GM12878 (cell line): ENCODE data around the gene MAPKAPK3. TPM values are rescaled to one million over a fixed set of nuclear protein-coding genes. Genes with fewer than 3 reads are reported as not detected.

Source experiments
- ATAC-seq: fragments of 200-7000 bp; cut with Tn5 transposase; 3 replicates; pipeline ENCODE4 v1.9.1; 2020; ENCODE audit warnings: mild to moderate bottlenecking, moderate library complexity
- BruUV-seq: library from RNA; stranded (reverse); fragments of 400-500 nt; replicated peaks from 2 replicates; lab custom pipeline; 2021; lab: Mats Ljungman, UMichigan
- CTCF ChIA-PET: fragments of 300-600 bp; sonication (Branson Sonifier 250); formaldehyde crosslinking; extraction: SDS; loops from one replicate; lab custom pipeline; 2021; ENCODE audit warnings: inconsistent platforms; lab: Yijun Ruan, JAX
- POLR2A ChIA-PET: fragments of 350-600 bp; formaldehyde crosslinking; extraction: SDS; loops from one replicate; lab custom pipeline; 2021; ENCODE audit warnings: inconsistent platforms; lab: Charles Lee
- RAD21 ChIA-PET: fragments of 300-600 bp; sonication (Branson Sonifier 250); formaldehyde crosslinking; loops from one replicate; lab custom pipeline; 2023; ENCODE audit warnings: antibody characterized with exemption; ENCODE audit not compliant: unreplicated experiment; lab: Charles Lee
- SMC1A ChIA-PET: fragments of 300-600 bp; sonication (Branson Sonifier 250); formaldehyde crosslinking; loops from one replicate; lab custom pipeline; 2023; ENCODE audit not compliant: unreplicated experiment, uncharacterized antibody; lab: Charles Lee
- DNase-seq: peaks from one replicate; pipeline ENCODE4 v3.0.0-alpha.2; 2011; ENCODE audit warnings: low read depth, low spot score
- FAIRE-seq: peaks from 3 replicates; lab custom pipeline; 2011; peaks lifted over from hg19 to GRCh38; lab: Jason Lieb, UNC
- H2AFZ ChIP-seq: 2 replicates; pipeline ENCODE4 v1.6.0; 2011; ENCODE audit warnings: low read depth, low read length, control low read depth; ENCODE audit not compliant: control insufficient read depth
- H3K27ac ChIP-seq: 2 replicates; pipeline ENCODE4 v1.5.1; 2011; ENCODE audit warnings: control low read depth; ENCODE audit not compliant: control insufficient read depth, insufficient read depth
- H3K27me3 ChIP-seq, 2 experiments: replicated peaks in 1 of 2; 2 replicates each; pipeline versions ENCODE4 v1.6.0 to v1.6.1; 2011; ENCODE audit warnings: low read length in 1 of 2; ENCODE audit not compliant: control insufficient read depth in 2 of 2, insufficient read depth in 2 of 2
- H3K36me3 ChIP-seq, 2 experiments: 2 replicates each; pipeline ENCODE4 v1.5.1; 2011; ENCODE audit warnings: low read length in 1 of 2; ENCODE audit not compliant: control insufficient read depth in 2 of 2, insufficient read depth in 2 of 2
- H3K4me1 ChIP-seq: 2 replicates; pipeline ENCODE4 v1.6.1; 2011; ENCODE audit warnings: mild to moderate bottlenecking, low read length, moderate library complexity, mixed read lengths; ENCODE audit not compliant: control insufficient read depth, insufficient read depth
- H3K4me2 ChIP-seq: 2 replicates; pipeline ENCODE4 v1.6.0; 2011; ENCODE audit warnings: control low read depth; ENCODE audit not compliant: control insufficient read depth, insufficient read depth
- H3K4me3 ChIP-seq: fragments of 200-600 bp; sonication (generic); 2 replicates; pipeline ENCODE4 v1.5.1; 2016
- H3K79me2 ChIP-seq: 2 replicates; pipeline ENCODE4 v1.6.0; 2011; ENCODE audit warnings: low read length; ENCODE audit not compliant: control insufficient read depth, insufficient read depth
- H3K9ac ChIP-seq: 2 replicates; pipeline ENCODE4 v1.8.0; 2011; ENCODE audit warnings: low read length, control low read depth, mixed read lengths; ENCODE audit not compliant: control insufficient read depth, insufficient read depth
- H3K9me3 ChIP-seq: replicated peaks from 3 replicates; pipeline ENCODE4 v1.5.1; 2011; ENCODE audit warnings: mild to moderate bottlenecking, low read length; ENCODE audit not compliant: control insufficient read depth, insufficient read depth
- H4K20me1 ChIP-seq: 2 replicates; pipeline ENCODE4 v1.6.0; 2011; ENCODE audit not compliant: control insufficient read depth, insufficient read depth
- RAD21 ChIP-seq: IDR thresholded peaks from 2 replicates; pipeline ENCODE4 v1.6.1; 2011; ENCODE audit warnings: mild to moderate bottlenecking, low read depth, low read length, moderate library complexity; ENCODE audit not compliant: insufficient read depth
- SP1 ChIP-seq: IDR thresholded peaks from one replicate; pipeline ENCODE4 v1.6.1; 2011; ENCODE audit warnings: low read depth, low read length
- SREBF2 ChIP-seq: IDR thresholded peaks from 2 replicates; pipeline ENCODE4 v1.6.1; 2012; ENCODE audit warnings: mild to moderate bottlenecking, low read length
- WGBS: methylation state at CpG from one replicate; pipeline ENCODE4 v1.1.6; 2016; ENCODE audit warnings: low lambda C conversion rate; ENCODE audit not compliant: insufficient replicate concordance, insufficient coverage; ENCODE audit errors: missing lambda C conversion rate; 5-methylcytosine and 5-hydroxymethylcytosine counted together
- in situ Hi-C: fragments of 300-500 bp; cut with MboI; formaldehyde crosslinking; loops from 9 replicates; pipeline ENCODE4 v1.14.3; 2018; ENCODE audit warnings: mixed read lengths
- intact Hi-C: fragments of 100-400 bp; cut with micrococcal nuclease; formaldehyde crosslinking; loops from one replicate; pipeline ENCODE4 v1.14.2; 2022; ENCODE audit not compliant: unreplicated experiment
- polyA plus RNA-seq, 11 experiments: library from polyadenylated mRNA; depleted of rRNA in 4 of 11; unstranded in 6 of 11; stranded (reverse) in 5 of 11; fragments of >200 nt; fragmentation: Nextera tagmentation in 4 of 11; fragmentation: Illumina TruSeq in 1 of 11; extraction: Ambion mirVana in 4 of 11; extraction: Trizol in 1 of 11; gene quantifications; 1 replicate in 1 of 11; 2 replicates in 10 of 11; pipeline versions ENCODE4 v1.2.1 to v1.2.3, GENCODE V29; 2011 to 2016; ENCODE audit warnings: inconsistent platforms in 2 of 11, missing spikeins in 2 of 11, low read depth in 1 of 11
- total RNA-seq, 4 experiments: library from RNA; depleted of rRNA in 3 of 4; stranded (reverse); fragments of >200 nt in 3 of 4; fragmentation: Illumina TruSeq in 1 of 4; extraction: Trizol in 1 of 4; gene quantifications; 2 replicates each; pipeline versions ENCODE4 v1.2.1 to v1.2.3, GENCODE V29; 2013 to 2021
- TF ChIP-seq, protein P1 (sequence below): IDR thresholded peaks from 2 replicates; pipeline ENCODE4 v1.6.1; 2012; ENCODE audit warnings: improper control_type of control experiment, low read depth, low read length; ENCODE audit not compliant: insufficient replicate concordance

Gene MAPKAPK3
- total and polyA plus RNA-seq, 10 of the 15 experiments (the other 5 are each of a cell fraction or from before 2014, with no cell fraction given): 7.9 to 66.0 (median 39.0) TPM

DNA sequence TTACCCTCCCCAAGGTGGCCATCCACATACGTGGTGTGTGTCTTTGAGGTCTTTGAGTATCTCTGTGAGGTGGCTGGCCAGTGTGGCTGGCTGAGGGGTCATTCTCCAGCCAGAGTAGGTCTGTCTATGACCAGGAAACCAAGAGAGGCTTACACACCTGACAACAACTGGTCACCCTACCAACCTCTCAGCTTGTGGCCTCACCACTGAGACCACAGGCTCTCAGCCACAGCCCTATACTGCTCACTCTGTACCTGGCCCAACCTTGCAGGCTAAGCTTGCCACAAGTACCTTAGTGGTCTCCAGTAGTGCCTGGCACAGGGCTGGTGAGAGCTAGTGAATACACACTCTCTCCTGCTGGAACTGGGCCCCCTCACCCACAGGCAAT, 42.5 kb upstream of the MAPKAPK3 start:
- intact Hi-C loops: no loop called here

More for the DNA sequence above, 42.5 kb upstream of the MAPKAPK3 start:
- Histone ChIP-seq H3K4me1 (peaks cover 7% of the 10 kb centered on the region), H3K79me2 (peaks cover 4% of the 10 kb centered on the region), H3K4me3 (no peak overlapping the region), H4K20me1 (no peaks in the 10 kb centered on the region), H3K9me3 (no peaks in the 10 kb centered on the region), H2AFZ (no peak overlapping the region), H3K9ac (no peak overlapping the region), H3K27ac (no peak overlapping the region), H3K27me3 (no peaks in the 10 kb centered on the region), H3K4me2 (no peak overlapping the region), H3K36me3 (no peaks in the 10 kb centered on the region; a peak in 2 of 4 replicates)
- DNase-seq (no peak), ATAC-seq (peak; percentile 8; the same call in 2 of the 3 replicates), FAIRE-seq (no peak)
- RAD21 ChIA-PET: interaction anchor here (2.0 to 7.1 kb wide), 2 partner anchors 11 to 40 kb away, joined by 6 to 244 read pairs; partner anchors contain the start of genes CISH and MAPKAPK3
- POLR2A ChIA-PET: no interaction called here
- in situ Hi-C loops: no loop called here
- CTCF ChIA-PET: interaction anchor here (9.9 to 11.6 kb wide), 2 partner anchors 16 to 40 kb away, joined by 164 to 410 read pairs; partner anchors contain the start of genes CISH and MAPKAPK3
- no peak for TF ChIP-seq SP1
- TF ChIP-seq SREBF2: no peak
- TF ChIP-seq RAD21: no peak
- TF ChIP-seq, protein P1, sequence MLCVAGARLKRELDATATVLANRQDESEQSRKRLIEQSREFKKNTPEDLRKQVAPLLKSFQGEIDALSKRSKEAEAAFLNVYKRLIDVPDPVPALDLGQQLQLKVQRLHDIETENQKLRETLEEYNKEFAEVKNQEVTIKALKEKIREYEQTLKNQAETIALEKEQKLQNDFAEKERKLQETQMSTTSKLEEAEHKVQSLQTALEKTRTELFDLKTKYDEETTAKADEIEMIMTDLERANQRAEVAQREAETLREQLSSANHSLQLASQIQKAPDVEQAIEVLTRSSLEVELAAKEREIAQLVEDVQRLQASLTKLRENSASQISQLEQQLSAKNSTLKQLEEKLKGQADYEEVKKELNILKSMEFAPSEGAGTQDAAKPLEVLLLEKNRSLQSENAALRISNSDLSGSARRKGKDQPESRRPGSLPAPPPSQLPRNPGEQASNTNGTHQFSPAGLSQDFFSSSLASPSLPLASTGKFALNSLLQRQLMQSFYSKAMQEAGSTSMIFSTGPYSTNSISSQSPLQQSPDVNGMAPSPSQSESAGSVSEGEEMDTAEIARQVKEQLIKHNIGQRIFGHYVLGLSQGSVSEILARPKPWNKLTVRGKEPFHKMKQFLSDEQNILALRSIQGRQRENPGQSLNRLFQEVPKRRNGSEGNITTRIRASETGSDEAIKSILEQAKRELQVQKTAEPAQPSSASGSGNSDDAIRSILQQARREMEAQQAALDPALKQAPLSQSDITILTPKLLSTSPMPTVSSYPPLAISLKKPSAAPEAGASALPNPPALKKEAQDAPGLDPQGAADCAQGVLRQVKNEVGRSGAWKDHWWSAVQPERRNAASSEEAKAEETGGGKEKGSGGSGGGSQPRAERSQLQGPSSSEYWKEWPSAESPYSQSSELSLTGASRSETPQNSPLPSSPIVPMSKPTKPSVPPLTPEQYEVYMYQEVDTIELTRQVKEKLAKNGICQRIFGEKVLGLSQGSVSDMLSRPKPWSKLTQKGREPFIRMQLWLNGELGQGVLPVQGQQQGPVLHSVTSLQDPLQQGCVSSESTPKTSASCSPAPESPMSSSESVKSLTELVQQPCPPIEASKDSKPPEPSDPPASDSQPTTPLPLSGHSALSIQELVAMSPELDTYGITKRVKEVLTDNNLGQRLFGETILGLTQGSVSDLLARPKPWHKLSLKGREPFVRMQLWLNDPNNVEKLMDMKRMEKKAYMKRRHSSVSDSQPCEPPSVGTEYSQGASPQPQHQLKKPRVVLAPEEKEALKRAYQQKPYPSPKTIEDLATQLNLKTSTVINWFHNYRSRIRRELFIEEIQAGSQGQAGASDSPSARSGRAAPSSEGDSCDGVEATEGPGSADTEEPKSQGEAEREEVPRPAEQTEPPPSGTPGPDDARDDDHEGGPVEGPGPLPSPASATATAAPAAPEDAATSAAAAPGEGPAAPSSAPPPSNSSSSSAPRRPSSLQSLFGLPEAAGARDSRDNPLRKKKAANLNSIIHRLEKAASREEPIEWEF: no peak
- no TSS peak for BruUV-seq
- SMC1A ChIA-PET: interaction anchor here (6.5 kb wide), 1 partner anchor 16 kb away, joined by 93 read pairs; no protein-coding TSS in a partner anchor
- WGBS: 0% methylated on average over 1 of the region's 1 CpG
